ENCODE data around the gene JHY.
A peak's percentile ranks its signal among the peaks of the same experiment; 100 is the strongest.
"Not testable (repeated sequence)": the region's sequence is repeated elsewhere in the genome, so short reads cannot be mapped to it uniquely, and the experiment has no call there.

Gene JHY

DNA sequence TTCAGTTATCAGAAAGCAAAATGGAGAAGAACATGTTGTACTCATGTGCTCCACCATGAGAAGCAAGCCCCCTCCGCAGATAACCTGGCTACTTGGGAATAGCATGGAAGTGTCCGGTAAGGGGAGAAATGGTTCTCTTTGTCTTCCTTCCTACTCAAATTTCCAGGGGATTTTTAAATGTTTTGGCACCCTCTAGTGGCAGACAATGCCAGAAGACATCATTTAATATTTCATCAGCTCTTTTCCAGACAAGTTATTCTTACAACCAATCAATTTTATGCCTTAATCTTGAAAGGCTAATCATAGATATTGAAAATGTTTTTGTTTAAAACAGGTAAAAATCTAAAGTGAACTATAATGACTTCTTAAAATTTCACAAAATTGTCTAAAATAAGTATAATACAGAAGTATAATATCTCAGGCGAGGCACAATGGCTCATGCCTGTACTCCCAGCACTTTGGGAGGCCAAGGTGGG, 28.6 kb upstream of the JHY start:
- H3K23ac ChIP-seq (ENCODE audit: low read length), result no peak overlapping the region
- H3K4ac ChIP-seq (ENCODE audit: low read depth, low read length), result no peak overlapping the region
- H4K91ac ChIP-seq (ENCODE audit: low read depth, low read length), result no peak overlapping the region
- no peak overlapping the region for H3K4me2 ChIP-seq (ENCODE audit: low read length)
- H2BK120ac ChIP-seq (ENCODE audit: insufficient read depth, low read length, poor library complexity), result no peak overlapping the region
- H3K14ac ChIP-seq (ENCODE audit: low read length), result no peak overlapping the region
- H2AFZ ChIP-seq (ENCODE audit: insufficient read depth, low read length, poor library complexity), result no peak overlapping the region
- no peak overlapping the region for H2AK5ac ChIP-seq (ENCODE audit: low read length)
- no peaks in the 10 kb centered on the region for H3K36me3 ChIP-seq (ENCODE audit: control insufficient read depth in 1 of 2, insufficient read depth in 2 of 2, low read length in 2 of 2)
- no peak overlapping the region for H3K4me3 ChIP-seq (ENCODE audit: low read depth, low read length)
- peaks cover 5% of the 10 kb centered on the region for H3K79me1 ChIP-seq (ENCODE audit: low read length)
- H3K27me3 ChIP-seq (ENCODE audit: insufficient read depth, low read length), result no peaks in the 10 kb centered on the region
- peaks cover 7 to 8% of the 10 kb centered on the region in 2 experiments for H3K4me1 ChIP-seq (ENCODE audit: control insufficient read depth in 1 of 2, insufficient read depth in 2 of 2, low read length in 2 of 2)
- no peaks in the 10 kb centered on the region for H3K79me2 ChIP-seq (ENCODE audit: control insufficient read depth, insufficient read depth, low read length, poor library complexity)
- H2BK5ac ChIP-seq (ENCODE audit: low read depth, low read length, poor library complexity), result no peak overlapping the region
- H3K9me3 ChIP-seq (ENCODE audit: insufficient read depth, low read depth, low read length), result no peaks in the 10 kb centered on the region
- DNase-seq, result peak; percentile 67 to 97
- no peak overlapping the region for H3K18ac ChIP-seq (ENCODE audit: low read length)
- H4K8ac ChIP-seq (ENCODE audit: low read depth, low read length), result no peak overlapping the region
- WGBS (ENCODE audit: extremely low coverage, insufficient coverage, insufficient read length), result no CpG with 5 or more reads among the region's 3 CpGs
- no peak overlapping the region for H2BK12ac ChIP-seq (ENCODE audit: low read length)
- no peak overlapping the region for H3K9ac ChIP-seq (ENCODE audit: low read length)
- H4K12ac ChIP-seq (ENCODE audit: low read depth, low read length), result no peak overlapping the region
- H3K27ac ChIP-seq (ENCODE audit: low read depth, low read length), result no peak overlapping the region

DNA sequence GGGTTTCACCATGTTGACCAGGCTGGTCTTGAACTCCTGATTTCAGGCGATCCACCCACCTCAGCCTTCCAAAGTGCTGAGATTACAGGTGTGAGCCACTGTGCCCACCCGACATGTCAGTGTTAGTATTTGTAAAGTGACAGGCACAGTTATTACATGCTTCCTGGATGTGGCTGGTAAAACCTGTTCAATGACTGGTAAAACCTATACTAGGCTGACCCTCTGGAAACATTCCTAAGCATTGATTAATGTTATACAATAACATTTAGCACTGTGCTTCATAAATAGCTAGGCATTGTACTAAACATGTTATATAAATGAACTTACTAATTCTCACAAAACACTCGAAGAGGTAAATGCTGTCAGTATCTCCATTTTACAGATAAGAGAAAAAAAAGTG, 20.9 kb upstream of the JHY start:
- Histone ChIP-seq H3K4ac (ENCODE audit: low read depth, low read length) (no peak overlapping the region), H2BK12ac (ENCODE audit: low read length) (no peak overlapping the region), H3K4me3 (ENCODE audit: low read depth, low read length) (no peak overlapping the region), H3K4me2 (ENCODE audit: low read length) (no peak overlapping the region), H3K27me3 (ENCODE audit: insufficient read depth, low read length) (no peaks in the 10 kb centered on the region), H2AFZ (ENCODE audit: insufficient read depth, low read length, poor library complexity) (no peak overlapping the region), H3K79me2 (ENCODE audit: control insufficient read depth, insufficient read depth, low read length, poor library complexity) (no peaks in the 10 kb centered on the region), H3K36me3 (ENCODE audit: control insufficient read depth in 1 of 2, insufficient read depth in 2 of 2, low read length in 2 of 2) (no peaks in the 10 kb centered on the region), H3K9ac (ENCODE audit: low read length) (no peak overlapping the region), H3K9me3 (ENCODE audit: insufficient read depth, low read depth, low read length) (no peaks in the 10 kb centered on the region), H4K8ac (ENCODE audit: low read depth, low read length) (no peak overlapping the region), H3K4me1 (ENCODE audit: control insufficient read depth in 1 of 2, insufficient read depth in 2 of 2, low read length in 2 of 2) (peaks cover under 1 to 3% of the 10 kb centered on the region in 2 experiments), H3K18ac (ENCODE audit: low read length) (no peak overlapping the region), H3K79me1 (ENCODE audit: low read length) (no peaks in the 10 kb centered on the region), H2AK5ac (ENCODE audit: low read length) (no peak overlapping the region), H3K23ac (ENCODE audit: low read length) (no peak overlapping the region), H2BK5ac (ENCODE audit: low read depth, low read length, poor library complexity) (no peak overlapping the region), H3K27ac (ENCODE audit: low read depth, low read length) (no peak overlapping the region), H3K14ac (ENCODE audit: low read length) (no peak overlapping the region), H4K12ac (ENCODE audit: low read depth, low read length) (no peak overlapping the region), H2BK120ac (ENCODE audit: insufficient read depth, low read length, poor library complexity) (no peak overlapping the region), H4K91ac (ENCODE audit: low read depth, low read length) (no peak overlapping the region)
- no CpG with 5 or more reads among the region's 3 CpGs for WGBS (ENCODE audit: extremely low coverage, insufficient coverage, insufficient read length)
- DNase-seq, result peak in 1 of 2 donors; percentile 74

DNA sequence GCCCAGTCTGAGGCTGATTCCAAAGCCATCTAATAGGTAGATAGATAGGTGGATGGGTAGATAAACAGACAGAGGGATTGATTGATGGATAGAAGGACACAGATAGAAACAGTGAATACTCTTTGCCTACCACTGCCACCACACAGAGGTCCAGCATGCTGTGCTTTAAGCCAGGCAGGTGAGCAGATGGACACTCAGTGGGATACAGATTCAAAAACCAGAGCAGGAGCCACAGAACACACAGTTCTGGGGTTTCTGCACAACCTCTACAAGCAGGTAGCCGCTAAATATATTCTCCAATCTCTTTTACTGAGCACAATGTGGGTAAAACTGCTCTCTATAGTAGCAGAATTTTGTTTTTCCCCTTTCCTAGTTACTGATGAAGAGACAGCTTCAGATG, 20.5 kb upstream of the JHY start:
- no peak for DNase-seq
- Histone ChIP-seq H4K8ac (ENCODE audit: low read depth, low read length) (no peak overlapping the region), H2BK12ac (ENCODE audit: low read length) (peak overlapping the region; percentile 40), H4K12ac (ENCODE audit: low read depth, low read length) (no peak overlapping the region), H3K4me3 (ENCODE audit: low read depth, low read length) (no peak overlapping the region), H2AFZ (ENCODE audit: insufficient read depth, low read length, poor library complexity) (no peak overlapping the region), H3K4me1 (ENCODE audit: control insufficient read depth in 1 of 2, insufficient read depth in 2 of 2, low read length in 2 of 2) (peaks cover 0 to 3% of the 10 kb centered on the region in 2 experiments), H3K4ac (ENCODE audit: low read depth, low read length) (no peak overlapping the region), H3K79me2 (ENCODE audit: control insufficient read depth, insufficient read depth, low read length, poor library complexity) (no peaks in the 10 kb centered on the region), H3K79me1 (ENCODE audit: low read length) (no peaks in the 10 kb centered on the region), H3K36me3 (ENCODE audit: control insufficient read depth in 1 of 2, insufficient read depth in 2 of 2, low read length in 2 of 2) (no peaks in the 10 kb centered on the region), H3K23ac (ENCODE audit: low read length) (no peak overlapping the region), H3K9me3 (ENCODE audit: insufficient read depth, low read depth, low read length) (no peaks in the 10 kb centered on the region), H3K27ac (ENCODE audit: low read depth, low read length) (no peak overlapping the region), H3K4me2 (ENCODE audit: low read length) (no peak overlapping the region), H3K27me3 (ENCODE audit: insufficient read depth, low read length) (no peaks in the 10 kb centered on the region), H4K91ac (ENCODE audit: low read depth, low read length) (no peak overlapping the region), H3K18ac (ENCODE audit: low read length) (no peak overlapping the region), H2AK5ac (ENCODE audit: low read length) (no peak overlapping the region), H3K14ac (ENCODE audit: low read length) (no peak overlapping the region), H2BK120ac (ENCODE audit: insufficient read depth, low read length, poor library complexity) (no peak overlapping the region), H2BK5ac (ENCODE audit: low read depth, low read length, poor library complexity) (no peak overlapping the region), H3K9ac (ENCODE audit: low read length) (peak overlapping the region; percentile 40)
- WGBS (ENCODE audit: extremely low coverage, insufficient coverage, insufficient read length), result no CpG with 5 or more reads among the region's 1 CpG

DNA sequence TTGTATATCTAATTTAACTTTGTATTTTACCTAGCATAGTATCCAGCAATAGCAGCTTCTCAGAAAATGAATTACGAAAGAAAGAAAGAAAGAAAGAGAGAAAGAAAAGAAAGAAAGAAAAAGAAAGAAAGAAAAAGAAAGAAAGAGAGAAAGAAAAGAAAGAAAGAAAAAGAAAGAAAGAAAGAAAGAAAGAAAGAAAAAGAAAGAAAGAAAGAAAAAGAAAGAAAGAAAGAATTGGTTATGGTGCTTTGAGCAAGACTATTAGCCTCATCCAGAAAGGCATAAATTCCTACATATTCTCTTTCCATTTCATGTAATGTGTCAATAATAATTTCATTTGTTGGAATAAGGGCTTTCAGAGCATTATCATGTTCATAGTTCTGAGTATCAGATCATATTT, 19.4 kb upstream of the JHY start:
- not testable (repeated sequence) for H3K4me1 ChIP-seq (ENCODE audit: control insufficient read depth in 1 of 2, insufficient read depth in 2 of 2, low read length in 2 of 2); H4K91ac ChIP-seq (ENCODE audit: low read depth, low read length); H3K4me2 ChIP-seq (ENCODE audit: low read length); H3K27ac ChIP-seq (ENCODE audit: low read depth, low read length); H3K9me3 ChIP-seq (ENCODE audit: insufficient read depth, low read depth, low read length); H3K18ac ChIP-seq (ENCODE audit: low read length); H3K4me3 ChIP-seq (ENCODE audit: low read depth, low read length); H3K27me3 ChIP-seq (ENCODE audit: insufficient read depth, low read length); H3K9ac ChIP-seq (ENCODE audit: low read length); H3K36me3 ChIP-seq (ENCODE audit: control insufficient read depth in 1 of 2, insufficient read depth in 2 of 2, low read length in 2 of 2); H3K14ac ChIP-seq (ENCODE audit: low read length); H4K8ac ChIP-seq (ENCODE audit: low read depth, low read length); H2AK5ac ChIP-seq (ENCODE audit: low read length); H2BK120ac ChIP-seq (ENCODE audit: insufficient read depth, low read length, poor library complexity); H4K12ac ChIP-seq (ENCODE audit: low read depth, low read length); H3K23ac ChIP-seq (ENCODE audit: low read length); H2BK5ac ChIP-seq (ENCODE audit: low read depth, low read length, poor library complexity); H3K79me2 ChIP-seq (ENCODE audit: control insufficient read depth, insufficient read depth, low read length, poor library complexity); DNase-seq; H2BK12ac ChIP-seq (ENCODE audit: low read length); H2AFZ ChIP-seq (ENCODE audit: insufficient read depth, low read length, poor library complexity); H3K4ac ChIP-seq (ENCODE audit: low read depth, low read length); H3K79me1 ChIP-seq (ENCODE audit: low read length)
- no CpG with 5 or more reads among the region's 1 CpG for WGBS (ENCODE audit: extremely low coverage, insufficient coverage, insufficient read length)
